GM21526 (cell line): ENCODE measurements around the gene BRSK2.

Experiments
- ATAC-seq: cut with Tn5 transposase; IDR thresholded peaks from one replicate; pipeline ENCODE4 v1.9.1; 2021; ENCODE audit warnings: moderate library complexity; ENCODE audit not compliant: unreplicated experiment, low FRiP score

BRSK2 gene

DNA sequence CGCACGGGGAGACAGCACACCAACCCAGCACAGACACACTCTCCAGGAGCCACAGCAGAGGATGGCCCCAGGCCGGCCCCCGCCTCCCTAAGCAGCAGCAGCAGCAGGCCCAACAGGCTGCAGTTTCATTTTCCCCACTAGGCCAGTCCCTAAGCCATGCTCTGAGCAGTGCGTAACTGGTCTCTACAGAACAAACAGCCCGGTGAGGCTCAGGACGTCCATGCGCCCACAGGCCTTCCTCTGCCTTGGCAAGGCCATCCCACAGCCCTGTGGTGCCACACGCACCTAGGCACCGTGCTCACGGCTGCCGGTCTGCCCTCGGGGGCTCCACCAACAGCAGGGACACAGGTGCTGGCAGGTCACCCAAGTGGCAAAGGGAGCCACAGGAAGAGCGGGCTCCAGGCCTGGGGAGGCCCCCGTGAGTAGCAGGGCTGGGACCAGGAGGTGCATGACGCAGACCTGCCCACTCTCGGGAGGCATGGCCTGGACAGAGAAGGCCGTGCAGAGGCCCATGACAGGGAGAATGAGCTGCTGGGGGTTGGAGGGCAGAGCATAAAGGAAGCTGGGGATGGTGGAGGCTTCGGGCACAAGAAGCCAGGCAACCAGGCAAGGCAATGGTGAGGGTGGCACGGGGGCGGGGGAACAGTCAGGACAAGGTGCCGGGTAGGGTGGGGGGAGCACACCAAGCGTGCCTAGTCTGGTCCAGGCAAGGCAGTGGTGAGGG lies 98.3 kb downstream of the BRSK2 start:
- ATAC-seq = no peak

DNA sequence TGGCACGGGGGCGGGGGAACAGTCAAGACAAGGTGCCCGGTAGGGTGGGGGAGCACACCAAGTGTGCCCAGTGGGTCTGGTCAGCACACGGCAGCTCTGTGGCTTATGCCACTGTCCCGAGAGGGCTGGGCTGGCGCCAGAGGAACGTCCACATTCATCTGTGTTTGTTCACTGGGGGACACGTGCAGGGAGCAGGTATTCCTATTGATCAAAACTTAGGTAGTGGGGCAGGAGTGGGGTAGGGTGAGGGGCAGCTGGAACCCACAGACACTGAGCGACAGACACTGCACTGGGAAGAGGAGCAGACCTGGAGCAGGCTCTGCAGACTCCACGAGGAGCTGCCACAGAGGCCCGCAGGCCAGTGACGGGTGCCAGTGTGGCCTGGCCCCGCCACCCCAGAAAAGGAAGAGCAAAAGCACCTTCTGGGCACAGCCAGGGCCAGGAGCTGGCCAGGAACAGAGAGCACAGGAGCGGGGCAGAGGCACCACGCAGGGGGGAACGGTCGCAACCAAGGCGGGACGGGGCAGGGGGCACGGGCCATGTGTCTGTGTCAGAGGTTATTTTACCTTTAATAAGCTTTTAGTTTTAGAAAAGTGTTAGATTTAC lies 98.9 kb downstream of the BRSK2 start:
- no peak for ATAC-seq

DNA sequence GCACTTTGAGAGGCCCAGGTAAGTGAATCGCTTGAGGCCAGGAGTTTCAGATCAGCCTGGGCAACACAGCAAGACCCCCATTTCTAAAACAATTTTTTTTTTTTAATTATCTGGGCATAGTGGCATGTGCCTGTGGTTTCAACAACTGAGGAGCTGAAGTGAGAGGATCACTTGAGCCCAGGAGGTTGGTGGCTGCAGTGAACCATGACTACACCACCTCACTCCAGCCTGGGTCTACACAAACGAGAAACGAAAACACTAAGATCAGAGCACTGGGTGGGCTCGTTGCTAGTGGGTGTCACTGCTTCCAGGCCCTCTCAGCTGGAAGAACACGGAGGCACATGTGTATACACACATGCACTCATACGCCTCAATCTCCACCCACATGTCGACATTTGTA lies 100.9 kb downstream of the BRSK2 start:
- ATAC-seq = no peak

DNA sequence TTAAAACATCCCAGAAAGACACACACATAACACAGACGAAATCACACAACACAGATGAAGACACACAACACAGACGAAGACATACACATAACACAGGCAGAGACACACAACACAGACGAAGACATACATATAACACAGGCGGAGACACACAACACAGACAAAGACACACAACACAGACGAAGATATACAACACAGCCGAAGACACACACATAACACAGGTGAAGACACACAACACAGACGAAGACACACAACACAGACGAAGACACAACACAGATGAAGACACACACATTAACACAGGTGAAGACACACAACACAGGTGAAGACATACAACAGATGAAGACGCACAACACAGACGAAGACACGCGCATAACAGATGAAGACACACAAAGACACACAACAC lies 101.6 kb downstream of the BRSK2 start:
- no peak for ATAC-seq

DNA sequence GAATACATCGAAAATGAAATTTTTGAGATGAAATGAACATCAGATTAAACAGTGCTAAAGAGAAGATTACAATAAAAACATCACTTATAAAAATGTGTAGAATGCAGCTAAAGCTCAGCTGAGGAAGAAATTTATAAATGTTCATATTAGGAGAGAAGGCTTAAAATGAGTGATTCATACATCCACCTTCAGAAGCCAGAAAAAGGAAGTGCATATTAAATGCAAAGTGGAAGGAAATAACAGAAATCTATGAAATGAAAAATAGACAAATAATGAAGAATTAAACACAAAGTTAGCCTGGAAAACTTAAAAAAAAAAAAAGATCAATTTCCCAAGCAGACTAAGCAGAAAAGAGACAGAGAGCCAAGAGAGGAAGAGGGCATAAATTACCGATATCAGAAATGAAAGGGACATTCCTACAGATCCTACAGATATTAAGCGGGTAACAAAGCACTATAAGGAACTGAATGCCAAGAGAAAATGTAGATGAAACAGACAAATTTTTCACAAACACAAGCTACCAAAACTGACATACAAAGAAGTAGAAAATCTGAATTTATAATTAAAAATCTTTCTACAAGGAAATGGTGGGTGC lies 104.0 kb downstream of the BRSK2 start:
- no peak for ATAC-seq

DNA sequence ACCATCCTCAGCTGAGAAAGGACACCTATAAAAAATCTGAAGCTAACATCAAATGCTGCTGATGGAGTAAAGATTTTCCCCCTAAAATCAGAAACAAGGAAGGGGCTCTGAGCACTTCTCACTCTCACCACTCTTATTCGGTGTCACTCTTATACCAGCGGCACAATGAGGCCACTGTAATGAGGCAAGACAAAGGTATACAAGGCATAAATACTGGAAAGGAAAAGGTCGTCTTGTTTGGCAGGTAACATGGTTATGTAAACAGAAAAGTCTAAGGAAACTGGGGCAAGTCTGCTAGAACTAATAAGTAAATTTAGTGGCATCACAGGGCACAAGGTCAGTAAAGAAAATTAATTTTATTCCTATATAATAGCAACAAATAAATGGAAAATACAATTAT lies 104.9 kb downstream of the BRSK2 start:
- no peak for ATAC-seq

DNA sequence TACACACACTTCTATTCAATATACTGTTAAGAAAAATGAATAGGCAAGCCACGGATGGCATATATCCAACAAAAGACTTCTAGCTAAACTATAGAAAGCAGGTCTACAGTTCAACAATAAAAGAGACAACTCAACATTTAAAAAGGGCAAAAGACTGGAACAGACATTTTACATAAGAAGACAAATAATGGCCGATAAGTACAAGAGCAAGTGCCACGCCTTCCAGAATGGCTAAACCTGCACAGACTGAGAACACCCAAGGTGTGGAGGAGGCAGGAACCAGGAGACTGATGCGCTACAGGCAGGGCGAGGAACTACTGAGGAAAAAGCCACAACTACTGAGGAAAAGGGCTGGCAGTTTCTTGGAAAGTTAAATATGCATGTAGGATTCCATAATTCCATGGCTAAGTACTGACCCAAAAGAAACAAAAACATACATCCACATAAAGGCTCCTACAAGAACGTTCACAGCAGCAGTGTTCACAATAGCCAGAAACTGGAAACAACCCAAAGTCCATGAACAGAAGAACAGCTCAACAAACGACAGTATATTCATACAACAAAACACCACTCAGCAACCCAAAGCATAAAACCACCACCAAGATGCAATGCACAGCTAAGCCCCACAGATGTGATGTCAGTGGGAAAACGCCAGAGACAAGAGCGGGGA lies 106.5 kb downstream of the BRSK2 start:
- ATAC-seq = no peak

- ATAC-seq = no peak
Measured at GRCh38 chr11:1496761-1497095, 107.0 kb downstream of the BRSK2 start.

GRCh38 chr11:1497600-1497999 lies 107.9 kb downstream of the BRSK2 start:
- no peak for ATAC-seq

- ATAC-seq = no peak
Measured at GRCh38 chr11:1498262-1498661, 108.5 kb downstream of the BRSK2 start.

- ATAC-seq = no peak
Measured at GRCh38 chr11:1499261-1499890, 109.6 kb downstream of the BRSK2 start.

GRCh38 chr11:1499899-1500298 lies 110.2 kb downstream of the BRSK2 start:
- ATAC-seq = no peak

- no peak for ATAC-seq
Measured at GRCh38 chr11:1500466-1501420, 111.0 kb downstream of the BRSK2 start.

- no peak for ATAC-seq
Measured at GRCh38 chr11:1501421-1502167, 111.9 kb downstream of the BRSK2 start.

DNA sequence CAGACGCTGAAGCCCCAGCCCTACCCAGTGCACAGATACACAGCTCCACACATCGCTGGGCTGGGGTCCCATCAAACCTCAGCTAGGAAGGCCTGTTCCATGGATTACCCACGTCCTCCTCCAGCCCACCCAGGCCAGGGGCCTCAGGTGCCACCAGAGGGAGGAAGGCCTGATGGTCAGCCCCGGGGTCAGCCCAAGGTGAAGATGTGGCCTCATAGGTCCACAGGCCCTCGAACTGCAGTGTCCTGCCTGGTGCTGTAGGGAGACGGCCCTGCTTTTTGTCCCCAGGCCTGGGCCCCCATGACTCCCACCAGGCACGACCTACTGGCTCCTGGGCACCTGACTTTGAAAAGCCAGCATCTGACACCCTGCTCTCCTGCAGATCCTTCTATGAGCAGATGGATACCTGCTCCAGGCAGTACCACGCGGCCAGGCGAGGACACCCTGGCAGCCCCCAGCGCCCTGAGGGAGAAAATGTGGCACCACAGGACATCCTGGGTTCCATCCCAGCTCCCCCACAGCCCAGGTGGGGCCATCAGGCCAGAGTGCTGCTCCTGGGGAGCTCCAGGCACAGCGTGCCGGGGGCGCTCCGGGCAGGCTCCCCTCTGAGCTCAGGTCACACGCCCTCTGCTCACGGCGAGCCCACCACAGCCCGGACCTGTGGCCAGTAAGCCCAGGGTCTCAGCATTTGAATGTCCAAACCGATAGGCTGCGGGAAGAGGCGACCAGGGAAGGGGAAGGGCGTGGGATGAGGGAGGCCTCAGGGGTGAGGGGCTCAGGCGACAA lies 112.6 kb downstream of the BRSK2 start:
- no peak for ATAC-seq

DNA sequence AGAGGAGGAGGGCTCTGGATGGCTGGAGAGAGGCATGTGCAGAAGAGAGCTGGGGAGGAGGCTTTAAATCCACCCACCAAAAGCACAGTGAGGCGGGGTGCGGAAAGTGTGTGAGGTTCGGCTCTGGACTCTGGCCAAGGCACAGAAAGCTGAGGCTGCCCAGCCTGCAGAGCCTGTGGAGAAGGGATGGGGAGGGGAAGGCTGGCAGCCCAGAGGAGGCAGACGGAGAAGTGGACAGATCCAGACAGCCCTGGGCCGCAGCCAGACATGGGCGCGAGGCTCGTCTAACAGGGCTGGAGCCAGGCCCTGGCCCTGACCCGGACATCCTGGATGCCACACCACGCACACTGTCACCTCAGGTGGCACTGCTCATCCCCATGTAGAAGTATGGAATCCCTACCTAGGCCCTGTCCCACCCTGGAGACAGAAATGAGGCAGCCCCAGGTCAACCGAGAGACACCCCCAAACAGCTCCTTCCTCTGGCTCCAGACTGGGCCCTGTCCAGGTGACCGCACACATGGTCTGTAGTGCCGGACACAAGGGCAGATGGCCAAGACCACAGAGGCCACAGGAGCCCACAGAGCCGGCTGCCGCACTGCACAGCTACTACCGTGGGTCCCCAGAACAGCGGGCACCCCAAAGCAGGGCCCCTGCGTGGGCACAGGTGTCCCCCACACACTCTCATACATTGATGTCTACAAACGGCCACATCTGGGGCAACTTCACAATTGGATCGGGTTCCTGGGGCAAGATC lies 113.4 kb downstream of the BRSK2 start:
- no peak for ATAC-seq

GRCh38 chr11:1503708-1504104 lies 114.0 kb downstream of the BRSK2 start:
- no peak for ATAC-seq

DNA sequence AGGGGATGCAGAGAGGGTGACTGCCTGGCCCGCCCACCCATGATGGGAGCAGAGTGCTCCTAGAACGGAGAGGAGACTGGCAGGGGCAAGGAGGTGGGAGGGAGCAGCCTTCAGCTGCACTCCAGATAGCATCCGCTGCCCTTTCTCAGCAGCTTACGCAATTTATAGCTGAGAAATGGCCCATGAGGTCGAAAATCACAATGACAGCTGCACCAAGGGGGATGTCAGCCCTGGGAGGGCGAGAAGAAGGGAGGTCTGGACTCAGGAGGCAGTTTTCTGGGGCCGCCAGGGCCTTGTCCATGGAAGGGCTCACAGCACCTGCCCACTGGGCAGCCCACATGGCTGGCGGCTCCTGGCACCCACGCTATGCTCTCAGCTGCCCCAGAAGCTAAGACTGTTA lies 114.4 kb downstream of the BRSK2 start:
- no peak for ATAC-seq
